GM06990 (cell line): Measurements from ENCODE around the gene KCNQ2.
"Not testable (repeated sequence)": the region's sequence is repeated elsewhere in the genome, so short reads cannot be mapped to it uniquely, and the experiment has no call there.

ENCODE experiments used
- DNase-seq: peaks from one replicate; pipeline ENCODE4 v3.0.0-alpha.2; 2011; ENCODE audit not compliant: insufficient read length; ENCODE audit errors: extremely low read depth
- H3K27me3 ChIP-seq: replicated peaks from 2 replicates; pipeline ENCODE4 v1.6.0; 2011; ENCODE audit warnings: low read length; ENCODE audit not compliant: control insufficient read depth, insufficient read depth
- H3K36me3 ChIP-seq: 2 replicates; pipeline ENCODE4 v1.5.1; 2011; ENCODE audit warnings: low read length; ENCODE audit not compliant: control insufficient read depth, insufficient read depth
- H3K4me3 ChIP-seq: replicated peaks from 2 replicates; pipeline ENCODE4 v1.5.1; 2011; ENCODE audit warnings: low read depth, mild to moderate bottlenecking, control low read depth, low read length
- CTCF ChIP-seq: IDR thresholded peaks from 2 replicates; pipeline ENCODE4 v1.5.1; 2011; ENCODE audit warnings: low read length, control low read depth, mild to moderate bottlenecking, inconsistent platforms; ENCODE audit not compliant: insufficient read depth, poor library complexity, severe bottlenecking

KCNQ2 gene

DNA sequence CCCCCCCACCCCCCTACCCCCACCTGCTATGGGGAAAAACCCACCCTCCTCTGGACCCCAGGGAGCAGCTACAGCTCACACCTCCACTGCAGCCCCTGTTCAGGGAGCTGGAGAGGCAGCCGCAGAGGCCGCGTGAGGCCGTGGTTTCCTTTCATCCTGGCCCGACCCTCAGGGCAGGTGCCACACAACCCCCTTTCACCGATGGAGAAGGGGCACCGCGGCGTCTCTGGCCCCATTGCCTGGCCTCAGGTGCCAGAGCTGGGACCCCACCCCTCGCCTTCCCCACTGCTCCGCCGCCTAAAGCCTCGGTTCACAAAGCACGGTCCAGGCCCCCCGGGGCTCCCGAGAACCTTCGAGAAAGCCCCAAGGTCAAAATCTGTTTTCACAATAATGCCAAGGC lies 11.8 kb upstream of the KCNQ2 start:
- H3K36me3 ChIP-seq = no peaks in the 10 kb centered on the region

GRCh38 chr20:63483834-63484233 lies 11.4 kb upstream of the KCNQ2 start:
- H3K36me3 ChIP-seq = no peaks in the 10 kb centered on the region
- no peak overlapping the region for H3K4me3 ChIP-seq
- no peaks in the 10 kb centered on the region; the same call in 1 of the 2 replicates for H3K27me3 ChIP-seq
- peak; percentile 27 for TF ChIP-seq CTCF
- DNase-seq = no peak

More for the DNA sequence above, 11.8 kb upstream of the KCNQ2 start:
- H3K27me3 ChIP-seq = no peaks in the 10 kb centered on the region; the same call in 1 of the 2 replicates
- no peak overlapping the region for H3K4me3 ChIP-seq
- no peak for DNase-seq
- TF ChIP-seq CTCF = no peak

DNA sequence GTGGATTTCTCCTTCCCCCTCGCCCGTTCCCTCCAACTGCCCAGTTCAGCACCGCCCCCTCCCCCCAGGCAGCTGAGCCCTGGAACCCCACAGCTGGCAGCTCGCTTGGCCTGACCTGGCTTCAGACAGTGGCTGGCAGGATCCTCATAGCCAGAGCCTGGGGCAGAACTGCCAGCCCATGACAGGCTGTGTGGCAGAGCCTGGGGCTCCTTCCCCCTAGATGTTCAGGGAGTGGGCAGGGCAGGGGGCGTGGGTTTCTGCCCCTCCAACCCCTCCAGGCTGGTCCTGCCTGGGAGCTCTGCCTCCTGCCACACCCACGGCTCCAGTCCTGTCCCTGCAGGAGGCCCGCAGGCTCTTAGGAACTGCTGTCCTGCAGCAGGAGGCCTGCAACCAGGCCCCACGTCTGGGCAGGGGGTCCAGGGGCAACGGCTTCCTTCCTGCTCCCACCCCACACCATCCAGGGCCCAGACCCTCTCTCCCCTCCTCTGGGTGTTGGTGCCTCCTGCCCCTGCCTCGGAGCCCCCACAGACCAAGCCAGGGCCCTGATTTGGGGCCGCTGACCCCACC lies 9.6 kb upstream of the KCNQ2 start:
- no peaks in the 10 kb centered on the region for H3K36me3 ChIP-seq

DNA sequence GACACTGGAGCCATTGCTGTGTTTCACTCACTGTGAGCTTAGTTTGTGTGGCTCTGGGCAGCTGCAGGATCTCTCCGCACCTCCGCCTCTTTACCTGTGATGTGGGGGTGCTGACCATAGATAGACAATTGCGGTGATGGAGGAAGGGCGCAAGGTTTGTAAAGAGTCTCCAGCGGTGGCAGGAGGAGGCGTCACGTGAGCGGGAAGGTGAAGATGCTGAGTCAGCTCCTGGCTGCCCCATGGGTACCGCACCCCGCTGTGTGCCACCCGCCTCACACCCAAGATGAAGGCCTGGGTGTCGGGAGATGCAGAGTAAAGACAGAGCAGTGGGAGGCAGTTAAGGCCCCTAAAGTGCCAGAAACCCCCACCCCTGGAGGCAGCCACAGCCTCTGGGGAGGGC lies 9.0 kb upstream of the KCNQ2 start:
- DNase-seq = no peak
- H3K27me3 ChIP-seq = no peaks in the 10 kb centered on the region
- no peak overlapping the region for H3K4me3 ChIP-seq
- TF ChIP-seq CTCF = no peak
- H3K36me3 ChIP-seq = no peaks in the 10 kb centered on the region

More for the DNA sequence above, 9.6 kb upstream of the KCNQ2 start:
- TF ChIP-seq CTCF = no peak
- H3K4me3 ChIP-seq = no peak overlapping the region
- DNase-seq = no peak
- no peaks in the 10 kb centered on the region for H3K27me3 ChIP-seq

DNA sequence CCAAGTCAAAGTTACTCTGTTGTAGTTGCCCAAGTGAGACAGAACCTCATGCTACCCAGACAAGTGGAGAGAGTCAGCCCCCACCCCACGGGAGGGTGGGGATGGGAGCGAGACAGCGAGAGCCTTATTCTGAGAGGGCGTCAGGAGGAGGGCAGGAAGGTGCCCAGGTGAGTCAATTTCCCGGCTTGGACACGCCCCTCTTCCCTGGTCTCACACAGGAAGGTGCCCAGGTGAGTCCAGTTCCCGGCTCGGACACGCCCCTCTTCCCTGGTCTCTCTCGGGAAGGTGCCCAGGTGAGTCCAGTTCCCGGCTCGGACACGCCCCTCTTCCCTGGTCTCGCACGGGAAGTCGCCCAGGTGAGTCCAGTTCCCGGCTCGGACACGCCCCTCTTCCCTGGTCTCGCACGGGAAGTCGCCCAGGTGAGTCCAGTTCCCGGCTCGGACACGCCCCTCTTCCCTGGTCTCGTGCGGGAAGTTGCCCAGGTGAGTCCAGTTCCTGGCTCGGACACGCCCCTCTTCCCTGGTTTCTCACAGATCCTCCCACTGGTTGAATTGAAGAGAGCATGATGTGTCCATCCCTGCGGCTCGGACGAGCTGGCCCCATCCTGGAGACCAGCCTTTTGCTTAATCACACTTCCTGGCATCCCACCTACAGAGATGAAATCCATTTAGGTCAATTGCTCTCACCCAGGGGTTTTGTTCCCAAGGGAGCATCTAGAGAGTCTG lies 7.4 kb upstream of the KCNQ2 start:
- not testable (repeated sequence) for H3K27me3 ChIP-seq, H3K4me3 ChIP-seq

DNA sequence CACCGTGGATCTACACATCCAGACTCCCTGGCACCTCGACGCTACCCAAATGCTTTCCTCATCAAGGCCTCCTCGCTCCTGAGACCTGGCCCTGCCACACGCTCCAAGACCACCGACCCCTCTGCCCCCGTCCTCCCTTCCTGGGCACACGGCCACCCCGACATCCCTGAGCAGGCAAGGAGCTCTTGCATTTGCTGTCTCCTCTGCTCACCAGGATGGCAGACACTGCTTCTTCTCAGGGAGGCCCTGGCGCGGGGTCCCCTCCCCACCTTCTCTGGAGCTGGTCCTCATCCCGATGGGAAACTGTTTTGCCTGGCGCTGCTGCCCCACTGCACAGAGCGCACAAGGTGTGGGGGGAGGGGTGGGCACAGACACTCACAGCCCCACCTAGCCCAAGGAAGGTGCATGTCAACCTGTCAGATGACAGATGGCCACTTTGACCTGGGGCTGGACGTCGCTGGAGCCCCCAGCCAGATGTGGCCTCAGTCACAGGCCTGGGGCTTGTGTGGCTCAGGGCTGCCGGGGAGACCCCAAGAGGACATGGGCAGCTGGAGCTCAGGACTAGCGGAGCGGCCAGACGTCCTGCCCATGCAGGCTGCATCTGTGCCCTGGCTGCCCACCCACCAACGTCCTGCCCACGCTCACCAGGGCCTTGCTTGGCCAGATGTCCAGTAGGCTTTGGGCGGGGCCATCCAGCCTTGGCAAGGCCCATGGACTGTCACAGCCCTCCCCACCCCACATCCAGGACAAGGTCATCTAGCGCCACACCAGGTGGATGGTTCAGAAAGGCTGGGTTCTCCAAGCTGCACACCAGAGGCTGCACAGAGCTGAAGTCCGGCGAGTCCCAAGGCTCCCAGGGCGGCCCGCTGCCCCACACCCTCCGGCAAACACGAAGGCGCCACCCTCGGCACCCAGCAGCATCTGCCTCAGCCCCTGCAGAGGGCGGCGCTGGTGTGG lies 6.2 kb upstream of the KCNQ2 start:
- H3K27me3 ChIP-seq = peaks cover 5% of the 10 kb centered on the region
- H3K36me3 ChIP-seq = no peaks in the 10 kb centered on the region
- H3K4me3 ChIP-seq = no peak overlapping the region
- no peak for DNase-seq
- no peak for TF ChIP-seq CTCF

More for the DNA sequence above, 7.4 kb upstream of the KCNQ2 start:
- not testable (repeated sequence) for DNase-seq, H3K36me3 ChIP-seq
